Frontal cortex (tissue), 4 donors: Measurements from ENCODE around the gene HK1. TPM values are rescaled to one million over a fixed set of nuclear protein-coding genes. Genes with fewer than 3 reads are reported as not detected.
"Not testable (repeated sequence)": the region's sequence is repeated elsewhere in the genome, so short reads cannot be mapped to it uniquely, and the experiment has no call there.

Experiments
- DNase-seq, 2 donors: peaks; one replicate each; pipeline ENCODE4 v3.0.0; 2012; ENCODE audit warnings: low spot score in 2 of 2
- FAIRE-seq: peaks from 2 replicates; lab custom pipeline; 2012; peaks lifted over from hg19 to GRCh38; lab: Jason Lieb, UNC
- total RNA-seq: library from RNA; depleted of rRNA; stranded (reverse); fragments of >200 nt; gene quantifications from one replicate; pipeline ENCODE4 v1.2.3, GENCODE V29; 2014
- donor health status: control.
- donor health status: control.
- donor health status: control.

Gene HK1
- total RNA-seq, 1 donor from 2014 or later, result 114 TPM

DNA sequence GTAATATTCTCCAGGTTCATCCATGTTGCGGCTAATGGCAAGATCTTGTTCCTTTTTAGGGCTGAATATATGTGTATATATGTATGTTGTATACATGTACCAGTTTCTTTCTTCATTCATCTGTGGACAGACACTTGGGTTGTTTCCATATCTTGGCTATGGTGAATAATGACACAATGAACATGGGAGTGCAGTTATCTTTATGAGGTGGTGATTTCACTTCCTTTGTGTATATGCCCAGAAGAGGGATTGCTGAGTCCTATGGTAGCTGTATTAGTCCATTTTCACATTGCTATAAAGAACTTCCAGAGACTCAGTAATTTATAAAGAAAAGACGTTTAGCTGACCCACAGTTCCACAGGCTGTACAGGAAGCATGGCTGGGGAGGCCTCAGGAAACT lies 155.9 kb downstream of the HK1 start:
- no peak for DNase-seq
- no peak for FAIRE-seq

DNA sequence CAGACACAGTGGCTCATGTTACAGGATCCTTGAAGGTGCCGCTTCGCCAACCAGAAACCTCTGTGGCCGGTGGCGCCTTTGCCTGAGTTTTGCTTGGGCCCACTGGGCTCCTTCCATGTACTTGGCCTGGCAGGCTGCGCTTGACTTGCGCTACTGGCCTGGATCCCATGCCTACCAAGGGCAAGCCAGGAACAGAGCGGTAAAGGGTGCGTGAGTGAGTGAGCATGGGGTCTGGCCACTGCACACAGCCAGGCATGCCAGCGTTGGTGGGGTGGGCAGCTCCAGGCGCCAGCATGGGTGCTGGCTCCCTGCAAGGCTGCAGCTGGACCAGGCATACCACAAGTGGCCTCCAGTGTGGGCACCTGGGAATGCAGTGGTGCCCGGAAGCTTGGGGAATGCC lies 156.6 kb downstream of the HK1 start:
- no peak for DNase-seq
- FAIRE-seq, result no peak

DNA sequence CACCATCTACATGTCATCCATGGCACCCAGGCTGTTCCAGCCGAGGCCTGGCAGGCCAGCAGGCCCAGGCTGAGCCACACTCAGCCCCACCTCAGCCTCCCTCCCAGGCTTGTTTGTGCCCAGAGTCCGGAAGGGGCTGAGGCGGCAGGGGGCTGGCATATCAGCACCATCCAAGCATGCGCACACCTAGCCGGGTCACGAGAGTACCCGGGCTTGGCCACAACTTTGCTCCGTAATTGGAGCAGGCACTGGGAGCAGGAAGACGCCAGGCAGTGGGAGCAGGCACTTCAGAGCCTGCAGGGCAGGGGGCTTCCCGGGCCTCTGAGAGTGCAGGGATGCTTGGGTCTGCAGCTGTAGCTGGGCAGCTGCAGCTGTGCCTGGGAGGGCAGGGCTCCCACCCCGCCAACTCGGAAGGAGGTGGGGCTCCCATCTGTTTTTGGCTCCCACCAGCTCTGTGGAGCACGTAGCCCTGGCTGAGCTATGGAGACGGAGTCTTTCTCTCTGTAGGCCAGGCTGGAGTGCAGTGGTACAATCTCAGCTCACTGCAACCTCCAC lies 157.7 kb downstream of the HK1 start:
- FAIRE-seq (no peak), DNase-seq (no peak)

GRCh38 chr10:69437321-69438259 lies 159.3 kb downstream of the HK1 start:
- FAIRE-seq (no peak), DNase-seq (no peak)

DNA sequence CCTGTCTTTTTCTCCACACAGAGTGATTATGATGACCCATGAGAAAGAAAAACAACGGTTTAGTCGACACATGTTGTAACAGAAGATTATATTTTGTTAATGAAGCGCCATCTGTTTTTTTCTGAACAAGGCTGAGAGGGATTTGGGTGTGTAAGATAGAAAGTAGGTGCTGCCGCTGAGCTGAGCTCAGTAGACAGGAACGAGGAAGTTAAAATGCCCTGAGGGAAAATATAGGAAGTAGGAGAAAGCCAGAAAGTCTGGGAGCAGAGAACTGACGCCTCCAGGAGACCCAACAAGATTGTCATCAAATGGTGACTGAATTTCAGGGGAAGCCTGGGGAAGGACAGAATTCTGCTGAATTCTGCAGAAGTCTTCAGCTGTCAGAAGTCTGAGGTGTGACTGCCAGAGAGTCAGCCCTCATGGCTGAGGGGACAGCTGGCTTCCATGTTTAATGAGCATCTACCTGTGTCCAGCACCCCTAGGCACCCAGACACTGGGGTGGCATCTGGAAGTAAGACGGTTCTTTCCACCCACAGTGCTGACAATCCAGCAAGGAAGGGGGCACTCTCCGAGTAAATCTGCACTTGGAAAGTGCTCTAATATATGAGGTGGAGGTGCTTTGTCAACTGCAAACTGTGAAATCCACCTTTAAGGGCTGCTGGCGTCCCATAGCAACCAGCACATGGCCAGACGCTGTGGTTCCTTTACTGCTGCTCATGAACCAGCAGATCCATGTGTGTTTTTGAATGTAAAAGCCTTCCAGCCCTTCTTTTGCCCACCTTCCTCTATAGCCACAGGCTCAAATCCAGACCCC lies 160.4 kb downstream of the HK1 start:
- FAIRE-seq (no peak), DNase-seq (no peak)

GRCh38 chr10:69439350-69439739 lies 161.0 kb downstream of the HK1 start:
- FAIRE-seq, result no peak

GRCh38 chr10:69439813-69440506 lies 161.7 kb downstream of the HK1 start:
- DNase-seq (no peak), FAIRE-seq (no peak)

More at GRCh38 chr10:69439350-69439739, 161.0 kb downstream of the HK1 start:
- peak in 1 of 2 donors; percentile 39 for DNase-seq

GRCh38 chr10:69443354-69443753 lies 165.1 kb downstream of the HK1 start:
- FAIRE-seq (no peak), DNase-seq (no peak)

DNA sequence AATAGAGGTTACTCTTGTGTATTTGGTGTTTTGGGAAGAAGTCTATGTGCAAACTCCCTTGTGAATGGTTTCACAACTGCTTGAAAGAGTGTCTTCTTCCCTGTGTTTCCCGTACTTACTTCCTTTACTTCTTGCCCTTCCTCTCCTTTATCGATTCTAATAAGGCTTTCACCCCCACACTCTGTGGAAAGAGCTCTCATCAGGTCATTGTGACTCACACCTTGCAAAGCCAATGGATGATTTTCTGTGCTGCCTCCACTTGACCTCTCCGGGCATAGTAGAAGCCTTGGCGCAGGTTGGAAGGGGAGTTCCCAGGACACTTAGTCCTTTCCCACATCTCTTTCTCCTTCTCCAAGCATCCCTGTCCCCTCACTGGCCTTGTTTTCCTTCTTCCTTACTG lies 166.7 kb downstream of the HK1 start:
- FAIRE-seq (no peak), DNase-seq (no peak)

DNA sequence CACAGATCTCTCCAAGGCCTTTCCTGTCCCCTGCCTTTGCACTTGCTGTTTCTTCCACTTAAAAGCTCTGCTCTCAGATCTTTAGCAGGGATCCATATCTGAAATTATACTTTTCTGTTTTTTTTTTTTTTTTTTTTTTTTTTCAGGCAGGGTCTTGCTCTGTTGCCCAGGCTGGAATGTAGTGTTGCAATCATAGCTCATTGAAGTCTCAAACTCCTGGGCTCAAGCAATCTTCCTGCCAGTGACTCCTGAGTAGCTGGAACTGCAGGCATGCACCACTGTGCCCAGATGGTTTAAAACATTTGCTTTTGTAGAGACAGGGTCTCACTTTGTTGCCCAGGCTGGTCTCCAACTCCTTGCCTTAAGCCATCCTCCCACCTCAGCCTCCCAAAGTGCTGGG lies 167.9 kb downstream of the HK1 start:
- DNase-seq (no peak), FAIRE-seq (no peak)

DNA sequence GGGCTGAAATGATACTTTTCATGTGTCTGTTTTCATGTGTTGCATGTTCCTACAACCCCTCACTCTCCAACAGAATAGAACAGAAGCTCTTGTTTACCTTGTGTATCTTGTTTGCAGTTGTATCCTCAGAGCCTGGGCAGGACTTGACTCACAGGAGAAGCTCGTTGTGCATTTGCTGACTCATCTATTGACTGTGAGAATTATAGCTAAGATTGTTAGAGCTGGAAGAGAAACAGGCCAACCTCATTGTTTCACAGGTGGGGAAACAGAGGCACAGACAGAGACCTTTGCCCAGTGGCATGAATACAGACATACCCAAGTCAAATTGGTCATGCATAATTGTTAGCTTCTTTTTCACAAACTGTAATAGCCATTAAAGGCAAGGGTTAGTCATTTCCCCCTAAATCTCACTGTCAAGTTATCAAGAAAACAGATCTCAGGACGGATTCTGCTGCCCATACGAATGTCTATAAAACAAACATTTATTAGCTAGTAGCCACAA lies 168.4 kb downstream of the HK1 start:
- FAIRE-seq, result no peak
- no peak for DNase-seq

- peak in 1 of 2 donors; percentile 36 for DNase-seq
- FAIRE-seq, result no peak
These were observed 171.5 kb downstream of the HK1 start for GRCh38 chr10:69449841-69450240.

DNA sequence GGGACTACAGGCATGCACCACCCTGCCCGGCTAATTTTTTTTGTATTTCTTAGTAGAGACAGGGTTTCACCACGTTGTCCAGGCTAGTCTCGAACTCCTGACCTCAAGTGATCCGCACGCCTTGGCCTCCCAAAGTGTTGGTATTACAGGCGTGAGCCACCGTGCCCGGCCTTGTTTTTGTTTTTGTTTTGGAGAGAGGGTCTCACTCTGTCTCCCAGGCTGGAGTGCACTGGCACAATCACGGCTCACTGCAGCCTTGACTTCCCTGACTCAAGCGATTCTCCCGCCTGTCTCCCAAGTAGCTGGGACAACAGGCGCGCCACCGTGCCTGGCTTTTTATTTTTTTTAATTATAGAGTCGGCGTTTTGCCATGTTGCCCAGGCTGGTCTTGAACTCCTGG lies 172.1 kb downstream of the HK1 start:
- not testable (repeated sequence) for FAIRE-seq, DNase-seq

DNA sequence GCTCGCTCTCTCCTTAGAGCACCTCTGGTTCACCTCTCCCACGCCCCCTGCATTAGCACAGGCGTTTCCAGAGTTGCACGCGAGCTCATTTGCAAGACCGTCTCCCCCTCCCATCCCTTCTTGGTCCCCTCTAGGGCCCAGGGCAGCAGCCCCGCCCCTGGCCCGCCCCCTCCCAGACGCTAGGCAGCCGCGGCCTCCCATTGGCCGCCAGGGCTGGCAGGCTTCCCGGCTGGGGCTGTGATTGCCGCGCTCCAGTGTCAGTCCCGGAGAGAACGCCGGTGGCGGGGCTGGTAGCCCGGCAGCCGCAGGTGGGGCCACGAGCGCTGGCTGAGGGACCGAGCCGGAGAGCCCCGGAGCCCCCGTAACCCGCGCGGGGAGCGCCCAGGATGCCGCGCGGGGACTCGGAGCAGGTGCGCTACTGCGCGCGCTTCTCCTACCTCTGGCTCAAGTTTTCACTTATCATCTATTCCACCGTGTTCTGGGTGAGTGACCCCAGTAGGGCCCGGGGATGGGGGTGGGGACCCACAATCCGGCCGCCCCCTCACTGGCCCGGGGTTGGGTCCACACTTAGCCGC lies 173.0 kb downstream of the HK1 start, which contains the start of gene TSPAN15:
Gene TSPAN15, plus strand, starts transcription at position 257 of the 575 bp plus-strand sequence. Its CDS starts 130 bp downstream, at position 387.
- peak; percentile 87 to 89 for DNase-seq
- no peak for FAIRE-seq

Other genes starting within 250 kb of the HK1 start
- gene SRGN, start 190.4 kb upstream of the HK1 start, total RNA-seq, result 22.4 TPM
- gene VPS26A, start 154.3 kb upstream of the HK1 start, total RNA-seq, result 57.5 TPM
- gene SUPV3L1, start 98.3 kb upstream of the HK1 start, total RNA-seq, result 40.4 TPM
- gene HKDC1, start 58.2 kb upstream of the HK1 start, total RNA-seq, result 0.41 TPM
- 0.82 TPM for gene TACR2, start 138.4 kb downstream of the HK1 start, total RNA-seq
- 5.7 TPM for gene TSPAN15, start 173.0 kb downstream of the HK1 start, total RNA-seq